Liver (tissue), 3 donors: ENCODE data around the gene TNNI3K.

Experiments
- ATF3 ChIP-seq: IDR thresholded peaks from 2 replicates; pipeline ENCODE4 v1.6.1; 2016; ENCODE audit warnings: antibody characterized with exemption
- CTCF ChIP-seq: fragments of 150-350 bp; IDR thresholded peaks from 2 replicates; pipeline ENCODE4 v1.5.1; 2017; ENCODE audit warnings: improper control_type of control experiment, low read depth, low read length; ENCODE audit not compliant: missing input control
- GABPA ChIP-seq, 2 donors: IDR thresholded peaks in 1 of 2; conservative IDR thresholded peaks in 1 of 2; 2 replicates each; pipeline ENCODE4 v1.6.1; 2016; ENCODE audit warnings: antibody characterized with exemption in 2 of 2, mild to moderate bottlenecking in 1 of 2, moderate library complexity in 1 of 2
- NR2F2 ChIP-seq: IDR thresholded peaks from 2 replicates; pipeline ENCODE4 v1.6.1; 2016; ENCODE audit warnings: antibody characterized with exemption
- SP1 ChIP-seq: IDR thresholded peaks from 2 replicates; pipeline ENCODE4 v1.6.1; 2018; ENCODE audit warnings: antibody characterized with exemption, mild to moderate bottlenecking
- donor health status: healthy.
- donor health status: healthy.

GRCh38 chr1:74199504-74199903 is 35.7 kb upstream of the TNNI3K start:
- no peak for TF ChIP-seq CTCF
- TF ChIP-seq SP1 = no peak
- no peak for TF ChIP-seq ATF3
- no peak for TF ChIP-seq GABPA (IDR thresholded peaks at IDR 0.05 in 1 of 2, conservative IDR thresholded peaks at IDR 0.05 in 1 of 2)
- TF ChIP-seq NR2F2 = no peak
